GM23338 (cell line): ENCODE results near the gene EHD4. TPM values are rescaled to one million over a fixed set of nuclear protein-coding genes. Genes with fewer than 3 reads are reported as not detected.

Source experiments
- CREB1 ChIP-seq: fragments of 250-450 bp; sonication (Bioruptor Pico); IDR thresholded peaks from 2 replicates; pipeline ENCODE4 v1.5.0; 2020; ENCODE audit warnings: low read depth, mild to moderate bottlenecking, moderate library complexity
- CTCF ChIP-seq, 2 experiments: fragments of 200-600 bp in 1 of 2; sonication (generic) in 1 of 2; conservative IDR thresholded peaks; 2 replicates each; pipeline versions ENCODE4 v1.5.1 to v1.6.1; 2016 to 2017; ENCODE audit warnings: antibody characterized with exemption in 2 of 2, low read depth in 2 of 2, mild to moderate bottlenecking in 2 of 2, moderate library complexity in 1 of 2
- NANOG ChIP-seq: IDR thresholded peaks from 2 replicates; pipeline ENCODE4 v1.6.1; 2016; ENCODE audit warnings: antibody characterized with exemption, borderline replicate concordance
- POLR2AphosphoS5 ChIP-seq: IDR thresholded peaks from 2 replicates; pipeline ENCODE4 v1.6.1; 2016; ENCODE audit warnings: antibody characterized with exemption, low read depth
- REST ChIP-seq: IDR thresholded peaks from one replicate; pipeline ENCODE4 v1.6.1; 2018; ENCODE audit warnings: antibody characterized with exemption; ENCODE audit not compliant: unreplicated experiment
- ZNF462 ChIP-seq: fragments of 250-450 bp; sonication (Bioruptor Pico); IDR thresholded peaks from 2 replicates; pipeline ENCODE4 v1.5.0; 2020; ENCODE audit warnings: mild to moderate bottlenecking, moderate library complexity
- polyA plus RNA-seq: library from polyadenylated mRNA; unstranded; fragments of >200 nt; fragmentation: Nextera tagmentation; extraction: Ambion mirVana; gene quantifications from 2 replicates; pipeline ENCODE4 v1.2.1, GENCODE V29; 2016
- total RNA-seq: library from RNA; depleted of rRNA; stranded (reverse); fragments of >200 nt; shearing (Covaris generic); gene quantifications from 2 replicates; pipeline ENCODE4 v1.2.3, GENCODE V29; 2014

The EHD4 gene
- total and polyA plus RNA-seq, 2 experiments from 2014 or later = 13.0 to 31.0 TPM

GRCh38 chr15:41870689-41871081 lies 101.7 kb downstream of the EHD4 start (continued):
- no peak for TF ChIP-seq ZNF462 (CRISPR knock-in tag)
- no peak for TF ChIP-seq POLR2AphosphoS5
- TF ChIP-seq NANOG = no peak
- TF ChIP-seq CTCF (conservative IDR thresholded peaks at IDR 0.05; ENCODE audit: low read depth in 2 of 2) = no peak
- TF ChIP-seq CREB1 (CRISPR knock-in tag) = no peak
- TF ChIP-seq REST = no peak
